Prostate gland (tissue), 2 donors: ENCODE data around the gene ANKRD40CL.

ENCODE experiments used
- CTCF ChIP-seq, 4 experiments: fragments of 200-600 bp in 2 of 4; fragments of 450-650 bp in 2 of 4; sonication (generic) in 2 of 4; IDR thresholded peaks; 1 replicate in 3 of 4; 2 replicates in 1 of 4; pipeline ENCODE4 v1.5.1; 2016 to 2019; ENCODE audit warnings: antibody characterized with exemption in 4 of 4, mild to moderate bottlenecking in 2 of 4, moderate library complexity in 2 of 4
- POLR2A ChIP-seq: fragments of 450-650 bp; IDR thresholded peaks from one replicate; pipeline ENCODE4 v1.6.1; 2016; ENCODE audit warnings: antibody characterized with exemption, mild to moderate bottlenecking
- POLR2AphosphoS5 ChIP-seq: sonication (generic); formaldehyde crosslinking; IDR thresholded peaks from one replicate; pipeline ENCODE4 v1.6.1; 2017; ENCODE audit warnings: antibody characterized with exemption

- TF ChIP-seq CTCF (IDR thresholded peaks at IDR 0.05): no peak
- no peak for TF ChIP-seq POLR2AphosphoS5
- no peak for TF ChIP-seq POLR2A
Measured at GRCh38 chr17:50762177-50762576, 5.1 kb downstream of the ANKRD40CL start.
